ENCODE data around the gene TLE7. TPM values are rescaled to one million over a fixed set of nuclear protein-coding genes. Genes with fewer than 3 reads are reported as not detected.

The TLE7 gene
- total RNA-seq, 1 experiment from 2014 or later = not detected

DNA sequence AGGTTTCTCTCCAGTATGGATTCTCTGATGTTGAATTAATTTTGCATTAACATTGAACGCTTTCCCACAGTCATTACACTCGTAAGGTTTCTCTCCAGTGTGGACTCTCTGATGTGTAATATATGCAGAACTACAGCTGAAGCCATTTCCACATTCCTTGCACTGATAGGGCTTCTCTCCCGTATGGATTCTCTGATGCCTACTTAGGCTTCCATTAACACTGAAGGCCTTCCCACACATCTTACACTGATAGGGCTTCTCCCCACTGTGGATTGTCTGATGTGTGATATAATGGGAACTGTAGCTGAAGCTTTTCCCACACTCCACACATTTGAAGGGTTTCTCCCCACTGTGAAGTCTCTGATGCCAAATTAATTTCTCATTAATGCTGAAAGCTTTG is 7.2 kb upstream of the TLE7 start:
- peaks cover 76 to 83% of the 10 kb centered on the region in 2 experiments for H3K9me3 Mint-ChIP-seq
- WGBS (ENCODE audit: extremely low coverage, insufficient read length, low lambda C conversion rate) = no CpG with 5 or more reads among the region's 3 CpGs
- H3K9me3 ChIP-seq (ENCODE audit: control insufficient read depth, low read depth, low read length) = peaks cover 52% of the 10 kb centered on the region

More for the DNA sequence above, 7.2 kb upstream of the TLE7 start:
- Histone ChIP-seq H3K79me1 (ENCODE audit: insufficient read depth, low read depth, low read length, poor library complexity, severe bottlenecking) (no peaks in the 10 kb centered on the region), H2AK5ac (ENCODE audit: insufficient read length, low read length) (no peak overlapping the region), H4K8ac (replicated peaks; ENCODE audit: insufficient read length, low read depth, low read length) (no peak overlapping the region), H3K23me2 (ENCODE audit: insufficient read length, low read depth, low read length, poor library complexity, severe bottlenecking) (no peaks in the 10 kb centered on the region), H3K79me2 (ENCODE audit: insufficient read depth, low read length) (no peaks in the 10 kb centered on the region; the same call in 1 of the 2 replicates), H3K4me1 (ENCODE audit: insufficient read depth, low read length) (no peaks in the 10 kb centered on the region), H2BK120ac (ENCODE audit: low read depth, low read length, poor library complexity, severe bottlenecking) (no peak overlapping the region), H3T11ph (ENCODE audit: low read length) (no peak overlapping the region), H3K56ac (ENCODE audit: insufficient read length, low read depth, low read length) (no peak overlapping the region), H3K14ac (ENCODE audit: insufficient read depth, low read length) (no peak overlapping the region), H3K27me3 (ENCODE audit: insufficient read depth, low read length) (no peaks in the 10 kb centered on the region), H3K4me2 (ENCODE audit: insufficient read depth, insufficient read length, low read length) (no peak overlapping the region), H2AFZ (ENCODE audit: low read length) (no peak overlapping the region), H2BK15ac (ENCODE audit: low read depth, low read length) (no peak overlapping the region), H4K20me1 (ENCODE audit: control insufficient read depth, insufficient read depth, insufficient read length) (no peaks in the 10 kb centered on the region), H2BK12ac (ENCODE audit: insufficient read length, low read depth, low read length) (no peak overlapping the region), H3K23ac (ENCODE audit: insufficient read length, low read depth, low read length) (no peak overlapping the region), H3K18ac (ENCODE audit: insufficient read length, low read depth, low read length) (no peak overlapping the region), H2BK5ac (ENCODE audit: insufficient read length, low read length) (no peak overlapping the region), H3K27ac (ENCODE audit: insufficient read length, low read depth, low read length) (no peak overlapping the region), H4K5ac (ENCODE audit: insufficient read length, low read depth, low read length) (no peak overlapping the region), H3K9ac (ENCODE audit: extremely low read depth, insufficient read length, low read length) (no peak overlapping the region), H3K4ac (ENCODE audit: low read depth, low read length) (no peak overlapping the region), H4K91ac (ENCODE audit: insufficient read length, low read depth, low read length) (no peak overlapping the region), H2BK20ac (ENCODE audit: low read depth, low read length, poor library complexity, severe bottlenecking) (no peak overlapping the region)
- TF ChIP-seq CTCF (conservative IDR thresholded peaks at IDR 0.05) = no peak
- Mint-ChIP-seq H3K27ac (no peak overlapping the region), H3K4me3 (no peak overlapping the region), H3K27me3 (ENCODE audit: low read depth) (peaks cover 10% of the 10 kb centered on the region), H3K36me3 (ENCODE audit: insufficient read depth in 1 of 3, low read depth in 3 of 3) (peaks cover 72 to 74% (median 74%) of the 10 kb centered on the region in 3 experiments), H3K4me1 (no peaks in the 10 kb centered on the region)
- no peak for DNase-seq
